IMR-90 (cell line): ENCODE results near the gene ATP6V0C.
A peak's percentile ranks its signal among the peaks of the same experiment; 100 is the strongest.

Experiments used
- CHD1 ChIP-seq: IDR thresholded peaks from 2 replicates; pipeline ENCODE4 v1.6.1; 2012; ENCODE audit warnings: low read depth, low read length, improper control_type of control experiment
- CTCF ChIP-seq: conservative IDR thresholded peaks from 2 replicates; pipeline ENCODE4 v1.5.1; 2012; ENCODE audit warnings: mild to moderate bottlenecking, low read depth, low read length, improper control_type of control experiment
- FOS ChIP-seq: fragments of 150-350 bp; IDR thresholded peaks from 2 replicates; pipeline ENCODE4 v1.6.1; 2016; ENCODE audit warnings: low read depth, low read length
- MAFK ChIP-seq: IDR thresholded peaks from 2 replicates; pipeline ENCODE4 v1.6.1; 2012; ENCODE audit warnings: low read depth, low read length, improper control_type of control experiment
- POLR2A ChIP-seq: IDR thresholded peaks from 2 replicates; pipeline ENCODE4 v1.6.1; 2012; ENCODE audit warnings: mild to moderate bottlenecking, low read depth, low read length
- RAD21 ChIP-seq: IDR thresholded peaks from 2 replicates; pipeline ENCODE4 v1.6.1; 2012; ENCODE audit warnings: low read length, improper control_type of control experiment
- RFX5 ChIP-seq: IDR thresholded peaks from 2 replicates; pipeline ENCODE4 v1.8.0; 2012; ENCODE audit warnings: low read depth, mild to moderate bottlenecking, low read length, moderate library complexity
- SMC3 ChIP-seq: fragments of 150-350 bp; IDR thresholded peaks from 2 replicates; pipeline ENCODE4 v1.6.1; 2016; ENCODE audit warnings: low read depth, mild to moderate bottlenecking, antibody characterized with exemption, low read length, moderate library complexity
- USF2 ChIP-seq: fragments of 150-350 bp; IDR thresholded peaks from 2 replicates; pipeline ENCODE4 v1.6.1; 2017; ENCODE audit warnings: mild to moderate bottlenecking, antibody characterized with exemption, low read length, low read depth

GRCh38 chr16:2537451-2538379 is 24.0 kb downstream of the ATP6V0C start, which contains the start of gene PDPK1:
- no peak for TF ChIP-seq CTCF
- no peak for TF ChIP-seq RFX5
- peak; percentile 73 for TF ChIP-seq POLR2A
- no peak for TF ChIP-seq RAD21
- no peak for TF ChIP-seq FOS
- TF ChIP-seq SMC3: no peak
- no peak for TF ChIP-seq USF2
- TF ChIP-seq CHD1: no peak
- TF ChIP-seq MAFK: no peak
